GM19324 (cell line): Measurements from ENCODE around the gene C11orf24.

Source experiments
- ATAC-seq: cut with Tn5 transposase; IDR thresholded peaks from one replicate; pipeline ENCODE4 v1.9.1; 2021; ENCODE audit warnings: mild to moderate bottlenecking, moderate library complexity; ENCODE audit not compliant: unreplicated experiment, low FRiP score

The C11orf24 gene

DNA sequence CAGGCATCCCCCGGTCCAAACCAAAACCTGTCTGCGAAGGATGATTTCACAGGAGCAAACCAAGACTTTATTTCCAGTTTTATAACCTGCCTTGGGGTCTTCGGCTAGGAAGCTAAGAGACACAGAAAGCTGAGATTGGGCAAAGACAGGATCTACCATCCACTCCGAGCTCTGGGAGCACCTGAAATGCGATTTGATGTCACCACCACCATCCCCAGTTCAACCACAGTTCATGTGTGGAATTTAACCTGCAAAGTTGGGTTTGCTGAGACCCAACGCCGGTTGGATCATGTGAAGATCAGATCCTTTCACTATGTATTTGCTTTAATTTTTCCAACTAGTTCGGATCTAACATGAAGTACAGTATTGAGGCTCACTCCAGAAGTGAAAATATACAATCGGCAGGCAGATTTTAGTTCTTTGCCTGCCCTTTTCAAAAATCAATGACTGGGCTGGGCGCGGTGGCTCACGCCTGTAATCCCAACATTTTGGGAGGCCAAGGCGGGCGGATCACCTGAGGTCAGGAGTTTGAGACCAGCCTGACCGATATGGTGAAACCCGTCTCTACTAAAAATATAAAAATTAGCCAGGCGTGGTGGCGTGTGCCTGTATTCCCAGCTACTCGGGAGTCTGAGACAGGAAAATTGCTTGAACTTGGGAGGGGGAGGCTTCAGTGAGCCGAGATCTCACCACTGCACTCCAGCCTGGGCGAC, 1.4 kb upstream of the C11orf24 start:
- no peak for ATAC-seq

DNA sequence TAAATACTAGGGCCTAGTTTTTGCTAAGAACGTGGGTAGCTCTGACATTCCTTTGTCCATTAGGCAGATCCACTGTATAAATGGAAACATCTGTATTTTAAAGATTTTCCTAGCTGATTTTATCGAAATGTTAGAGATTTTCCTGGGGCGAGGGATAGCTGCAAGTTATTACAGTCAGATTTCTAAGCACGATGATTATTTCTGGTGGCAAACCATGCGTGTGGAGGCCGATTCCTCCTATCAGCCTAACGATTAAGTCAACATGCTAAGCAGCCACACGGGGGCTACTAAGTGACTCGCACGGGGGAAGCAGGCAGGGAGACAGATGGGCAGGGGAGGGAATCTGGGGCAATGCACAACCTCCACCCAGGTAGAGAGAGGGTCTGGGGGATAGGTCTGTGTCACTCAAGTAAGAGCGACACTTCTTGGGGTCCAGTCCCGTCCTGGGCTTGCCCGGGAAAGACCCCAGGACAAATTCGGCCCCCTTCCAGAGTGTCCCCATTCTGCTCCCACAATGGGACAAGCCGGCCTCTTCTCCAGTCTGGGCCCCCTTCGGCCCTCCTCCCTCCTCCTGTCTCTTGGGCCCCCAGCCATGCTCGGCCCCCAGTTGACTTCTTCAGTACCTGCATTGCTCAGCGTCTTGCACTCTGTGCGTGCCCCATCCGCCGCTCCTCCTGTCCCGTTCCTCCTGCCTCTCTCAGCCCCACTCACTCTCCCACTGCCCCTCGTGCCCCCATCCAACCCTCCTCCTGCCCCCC, 571 bp downstream of the C11orf24 start:
- peak; percentile 12 for ATAC-seq

DNA sequence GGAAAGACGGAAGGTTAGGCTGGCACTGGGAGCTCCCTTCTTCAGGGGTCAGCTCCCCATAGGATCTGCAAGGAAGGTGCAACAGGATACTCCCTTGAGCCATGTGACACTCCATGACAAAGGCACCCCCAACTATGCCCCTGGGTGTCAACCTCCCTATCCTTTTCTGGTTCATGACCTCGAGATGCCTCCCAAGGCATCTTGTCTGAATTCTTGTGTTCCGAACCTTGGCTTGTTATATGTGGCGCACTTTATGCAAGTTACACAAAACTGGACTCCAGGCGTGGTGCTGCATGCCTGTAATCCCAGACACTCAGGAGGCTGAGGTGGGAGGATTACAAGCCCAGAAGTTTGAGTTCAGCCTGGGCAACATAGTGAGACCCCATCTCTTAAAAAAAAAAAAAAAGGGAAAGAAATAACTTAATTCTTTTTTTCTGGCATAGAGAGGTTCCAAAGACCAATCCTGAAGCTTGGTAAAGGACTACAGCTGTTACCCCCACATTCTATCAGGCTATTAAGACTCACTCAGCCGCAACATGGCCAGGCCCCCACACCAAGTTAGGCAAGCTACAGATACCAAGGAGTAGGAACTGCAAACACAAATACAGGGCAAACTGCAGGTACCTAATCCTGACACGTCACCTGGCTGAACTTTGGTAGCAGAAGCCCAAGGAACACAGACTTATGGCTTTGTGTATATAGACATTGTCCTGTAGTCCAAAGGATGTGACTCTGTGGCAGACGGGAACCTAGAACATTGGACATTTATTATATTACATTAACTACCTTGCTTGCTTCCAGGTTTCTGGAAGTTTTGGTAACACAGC, 1.4 kb downstream of the C11orf24 start:
- ATAC-seq = no peak

DNA sequence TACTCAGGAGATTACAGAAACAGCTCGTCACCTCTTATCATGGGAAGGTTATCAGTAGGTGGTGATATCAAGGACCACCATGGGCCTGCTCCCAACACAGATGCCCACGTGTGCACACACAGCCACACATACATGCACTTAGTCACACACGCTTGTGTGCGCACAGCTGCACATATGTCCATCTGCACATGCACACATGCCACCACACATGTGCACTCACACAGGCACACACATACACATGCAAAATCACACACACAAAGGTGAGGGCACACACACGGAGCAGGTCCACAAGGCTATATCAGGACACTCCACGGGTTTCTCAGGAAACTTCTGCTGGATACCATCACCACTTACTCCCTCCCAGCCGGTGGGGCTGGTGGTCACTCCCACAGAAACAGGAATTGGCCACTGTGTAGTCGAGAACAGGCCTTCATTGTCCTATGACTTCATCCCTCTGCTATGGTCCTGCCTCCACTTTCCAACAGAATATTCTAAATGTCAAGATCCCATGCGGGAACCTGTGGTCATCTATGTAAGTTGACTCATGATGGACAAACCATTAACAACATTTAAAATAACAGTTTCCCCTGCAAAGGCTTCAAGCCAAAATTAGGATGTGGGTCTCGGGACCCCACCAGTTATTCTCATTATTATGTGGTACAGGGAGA, 2.2 kb downstream of the C11orf24 start:
- no peak for ATAC-seq

DNA sequence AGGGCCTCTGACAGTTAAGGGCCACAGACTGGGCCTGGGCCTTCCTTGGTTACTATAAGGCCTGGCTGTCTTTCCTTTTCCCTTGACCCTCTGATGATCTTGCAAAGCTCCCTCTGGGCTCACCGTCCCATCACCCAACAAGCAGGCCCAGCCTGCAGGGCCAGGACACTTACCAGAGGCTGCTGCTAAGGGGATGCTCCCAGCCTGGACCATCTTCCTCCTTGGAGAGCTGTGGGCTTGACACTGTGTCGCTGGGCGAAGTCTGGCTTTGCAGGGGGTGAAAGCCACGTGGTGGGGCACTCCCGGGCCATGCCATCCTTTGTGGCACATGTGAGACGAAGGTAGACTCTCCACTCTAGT, 3.9 kb downstream of the C11orf24 start:
- ATAC-seq = no peak

DNA sequence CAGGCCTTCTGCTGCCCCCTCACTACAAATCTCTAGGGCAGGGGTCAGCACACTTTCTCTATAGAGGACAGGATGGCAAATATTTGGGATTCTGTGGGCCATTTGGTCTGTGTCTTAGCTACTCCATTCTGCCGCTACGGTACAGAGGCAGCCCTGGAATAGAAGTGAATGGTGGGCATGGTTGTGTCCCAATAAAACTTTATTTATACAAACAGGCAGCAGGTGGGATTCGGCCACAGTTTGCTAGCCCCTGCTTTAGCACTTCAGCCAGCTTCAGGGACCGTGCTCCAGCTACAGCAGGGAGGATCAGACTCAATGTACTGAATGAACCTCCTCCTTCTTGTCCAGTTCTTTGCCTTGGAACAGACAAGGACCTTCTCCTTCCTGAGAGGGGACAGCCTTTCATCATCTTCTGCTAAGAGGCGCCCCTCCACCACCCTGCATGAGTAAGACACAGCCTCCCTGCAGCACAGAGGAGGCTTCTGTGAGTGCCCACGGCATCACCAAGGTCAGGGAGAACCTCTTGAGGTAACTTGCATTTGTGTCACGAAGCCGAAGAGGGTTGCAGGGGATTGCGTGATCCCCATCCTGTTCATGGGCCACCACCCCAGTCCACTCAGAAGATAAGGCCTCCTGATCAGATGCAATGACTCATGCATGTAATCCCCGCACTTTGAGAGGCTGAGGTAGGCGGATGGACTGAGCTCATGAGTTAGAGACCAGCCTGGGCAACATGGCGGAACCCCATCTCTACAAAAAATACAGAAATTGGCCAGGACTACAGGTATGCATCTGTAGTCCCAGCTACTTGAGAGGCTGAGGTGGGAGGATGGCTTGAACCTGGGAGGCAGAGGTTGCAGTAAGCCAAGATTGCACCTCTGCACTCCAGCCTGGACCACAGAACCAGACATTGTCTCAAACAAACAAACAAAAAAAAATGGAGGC, 4.6 kb downstream of the C11orf24 start:
- no peak for ATAC-seq

DNA sequence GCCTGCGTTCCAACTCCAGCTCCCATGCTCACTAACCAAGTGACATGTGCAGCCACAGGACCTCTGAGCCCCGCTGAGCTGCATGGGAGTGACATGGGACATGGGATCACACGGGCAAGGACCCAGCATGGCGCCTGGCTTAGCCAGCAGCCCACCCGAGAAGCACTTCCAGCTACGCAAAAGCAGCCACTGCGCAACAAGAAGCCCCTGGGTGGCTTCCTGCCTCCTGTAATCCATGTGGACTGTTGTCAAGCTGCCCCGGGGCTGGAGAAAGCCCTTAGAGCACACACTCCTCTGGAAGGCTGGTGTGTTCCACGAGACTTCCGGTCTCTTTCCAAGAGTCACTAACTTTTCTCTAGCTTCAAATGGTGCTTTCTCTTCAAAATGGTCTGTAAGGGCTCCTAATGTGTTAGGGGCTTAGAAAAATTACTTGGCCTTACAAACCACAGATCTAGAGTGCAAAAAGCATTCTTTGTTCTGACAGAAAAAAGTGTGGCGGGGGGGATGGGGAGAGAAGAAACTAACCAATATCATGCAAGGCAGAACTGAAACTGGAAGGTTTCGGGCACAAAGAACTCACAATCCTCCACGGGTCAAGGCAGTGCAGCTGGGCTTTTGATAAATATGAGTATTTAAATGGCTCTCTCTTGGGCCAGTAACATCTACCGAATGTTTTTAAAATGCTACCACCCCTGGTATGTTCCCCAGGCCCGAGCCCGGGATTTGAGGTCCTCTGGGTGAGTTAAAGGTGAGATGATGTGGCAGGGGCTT, 5.5 kb downstream of the C11orf24 start:
- peak; percentile 58 for ATAC-seq

DNA sequence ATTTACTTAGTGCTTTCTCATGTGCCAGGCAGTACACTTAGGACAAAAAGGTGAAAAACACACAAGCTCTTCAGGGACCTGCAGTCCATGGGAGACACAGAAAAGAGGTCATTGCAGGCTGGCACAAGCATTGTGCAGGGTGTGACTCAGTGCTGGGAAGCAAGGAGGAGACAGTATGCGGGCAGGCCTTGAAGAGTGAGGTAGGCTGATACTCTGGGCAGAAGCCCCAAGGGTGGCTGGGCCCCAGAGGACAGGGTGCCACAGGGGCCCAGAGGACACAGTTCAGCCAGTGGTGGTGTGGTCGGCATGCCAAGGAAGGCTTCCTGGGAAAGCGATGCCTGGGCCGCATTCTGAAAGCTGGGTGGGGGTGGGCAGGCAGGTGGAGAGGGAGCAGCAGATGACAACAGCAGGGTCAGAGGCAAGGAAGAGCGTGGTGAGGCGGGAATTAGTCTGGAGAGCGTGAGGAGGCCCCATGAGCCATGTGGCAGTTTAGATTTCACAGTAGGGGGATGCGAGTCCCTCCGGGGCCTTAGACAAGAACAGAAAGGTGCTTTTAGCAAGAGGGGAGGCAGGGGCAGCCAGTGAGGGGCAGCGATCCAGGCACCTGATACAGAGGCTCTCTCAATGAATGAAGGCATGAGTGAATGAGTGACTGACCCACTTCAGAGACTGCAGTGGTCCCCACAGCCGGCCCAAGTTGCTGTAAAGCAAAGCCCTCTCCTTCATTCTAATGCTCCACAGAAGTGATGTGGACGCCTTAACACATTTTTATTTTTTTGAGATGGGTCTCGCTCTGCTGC, 6.8 kb downstream of the C11orf24 start:
- ATAC-seq = no peak

DNA sequence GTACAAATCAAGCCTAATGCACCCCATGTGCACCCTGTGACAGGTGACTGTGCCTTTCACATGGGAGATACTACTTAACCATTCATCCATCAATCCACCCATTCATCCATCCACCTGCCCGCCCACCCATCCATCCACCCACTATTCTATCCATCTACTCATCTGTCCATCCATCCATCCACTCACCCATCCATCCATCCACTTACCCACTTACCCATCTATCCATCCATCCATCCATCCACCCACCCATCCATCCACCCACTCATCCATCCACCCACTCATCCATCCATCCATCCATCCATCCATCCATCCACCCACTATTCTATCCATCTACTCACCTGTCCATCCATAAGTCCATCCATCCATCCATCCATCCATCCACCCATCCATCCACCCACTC, 7.5 kb downstream of the C11orf24 start:
- ATAC-seq = no peak

DNA sequence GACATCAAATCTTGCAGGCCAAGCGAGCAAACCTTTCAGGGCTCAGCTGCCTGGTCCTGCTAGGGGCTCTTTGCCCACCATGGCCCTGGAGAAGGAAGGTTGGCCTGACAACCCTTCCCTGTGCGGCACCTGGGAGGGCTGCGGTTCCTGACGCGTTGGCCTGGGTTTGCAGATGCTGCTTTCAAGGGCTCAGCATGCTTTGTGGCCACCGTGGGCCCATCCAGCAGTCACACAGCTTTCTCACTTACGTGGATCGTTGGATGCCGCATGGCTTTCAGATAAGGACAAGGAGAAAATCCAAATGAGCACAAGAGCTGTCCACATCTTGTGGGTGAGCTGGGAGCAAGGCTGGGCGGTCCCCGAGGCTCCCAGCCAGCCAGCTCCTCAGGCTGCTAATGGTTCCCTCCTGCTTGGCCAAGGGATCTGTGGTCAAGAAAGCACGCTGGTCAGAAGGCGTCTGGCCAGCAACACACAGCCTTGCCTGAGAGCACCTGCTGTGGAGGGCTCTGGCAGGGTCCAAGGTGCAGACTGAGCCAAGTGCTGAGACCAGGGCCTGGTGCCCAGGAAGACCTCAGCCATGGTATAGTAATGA, 8.2 kb downstream of the C11orf24 start:
- no peak for ATAC-seq

DNA sequence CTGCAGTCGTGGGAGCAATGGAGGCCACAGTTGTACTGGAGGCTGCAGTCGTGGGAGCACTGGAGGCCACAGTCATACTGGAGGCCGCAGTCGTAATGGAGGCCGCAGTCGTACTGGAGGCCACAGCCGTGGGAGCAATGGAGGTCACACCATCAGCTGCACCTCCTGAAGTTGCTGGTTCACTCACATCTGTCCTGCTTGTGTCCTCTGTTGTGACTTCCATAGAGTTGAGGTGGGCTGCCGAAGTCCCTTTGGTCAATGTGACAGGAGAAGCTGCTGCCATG, 9.3 kb downstream of the C11orf24 start:
- ATAC-seq = no peak

DNA sequence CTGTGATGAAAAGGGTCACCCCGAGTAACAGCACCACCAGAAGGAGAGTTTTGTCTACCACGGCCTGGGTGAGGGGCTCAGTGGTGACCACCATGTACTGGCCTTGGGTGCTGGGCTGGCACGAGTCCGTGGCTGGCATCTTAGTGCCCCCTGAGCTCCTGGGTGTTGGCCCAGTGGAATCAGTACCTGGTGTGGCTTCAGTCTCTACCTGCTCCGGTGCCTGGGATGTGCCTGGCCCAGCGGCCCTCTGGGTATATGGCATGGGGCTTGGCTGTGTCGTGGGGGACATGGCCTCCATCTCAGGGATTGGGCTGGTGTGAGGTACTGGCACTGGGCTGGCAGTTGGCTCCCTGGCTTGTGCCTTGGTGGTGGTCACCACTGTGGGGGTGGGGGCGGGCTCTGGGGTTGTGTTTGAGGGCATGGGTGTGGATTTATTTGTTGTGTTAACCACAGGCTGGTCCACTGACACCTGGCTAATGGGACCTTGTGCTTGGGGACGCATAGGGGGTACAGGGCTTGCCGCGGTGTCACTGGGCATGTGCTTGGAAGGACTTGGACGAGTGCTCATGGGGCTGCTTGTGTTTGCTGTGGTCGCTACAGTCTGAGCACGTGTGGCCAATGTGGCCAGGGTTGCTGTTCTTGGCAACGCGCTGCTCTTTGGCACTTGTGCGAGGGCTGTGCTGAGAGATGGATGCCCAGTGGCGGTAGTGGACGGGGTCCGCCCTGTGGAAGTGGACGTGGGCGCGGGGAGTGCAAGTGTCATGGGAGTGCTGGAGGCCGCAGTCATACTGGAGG, 9.8 kb downstream of the C11orf24 start:
- no peak for ATAC-seq

DNA sequence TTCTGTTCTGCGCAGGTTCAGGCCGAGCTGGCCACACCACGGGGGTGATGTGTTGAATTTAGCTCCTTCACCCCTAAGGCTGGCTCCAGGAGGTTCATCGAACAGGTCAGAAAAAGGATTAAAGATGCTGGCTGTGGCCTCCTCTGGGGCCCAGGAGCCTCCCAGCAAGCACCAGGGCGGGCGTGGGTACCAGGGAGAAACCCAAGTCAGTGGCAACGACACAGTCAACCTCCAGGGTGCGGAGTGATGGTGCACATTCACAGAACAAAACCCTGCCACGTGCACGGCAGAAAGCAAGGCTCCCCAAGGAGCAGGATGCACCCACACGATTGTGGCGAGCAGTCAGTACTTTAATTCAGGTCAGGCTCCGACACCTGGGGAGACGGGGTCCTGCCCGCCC, 10.8 kb downstream of the C11orf24 start:
- no peak for ATAC-seq

DNA sequence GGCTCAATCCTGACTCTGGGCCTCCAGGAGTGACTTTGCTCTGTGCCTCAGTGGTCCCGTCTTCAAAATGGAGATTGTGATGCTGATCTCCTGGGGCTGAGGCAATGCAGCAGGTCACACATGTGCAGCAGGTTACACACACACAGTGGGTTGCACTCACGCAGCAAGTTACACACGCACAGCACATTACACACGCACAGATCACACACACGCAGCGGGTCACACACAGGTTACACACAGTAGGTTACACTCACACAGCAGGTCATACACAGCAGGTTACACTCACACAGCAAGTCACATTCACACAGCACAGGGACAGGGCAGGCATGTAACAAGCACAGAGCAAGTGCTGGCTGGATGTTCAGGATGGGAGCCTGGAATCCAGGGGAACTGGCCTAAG, 11.3 kb downstream of the C11orf24 start:
- ATAC-seq = no peak

DNA sequence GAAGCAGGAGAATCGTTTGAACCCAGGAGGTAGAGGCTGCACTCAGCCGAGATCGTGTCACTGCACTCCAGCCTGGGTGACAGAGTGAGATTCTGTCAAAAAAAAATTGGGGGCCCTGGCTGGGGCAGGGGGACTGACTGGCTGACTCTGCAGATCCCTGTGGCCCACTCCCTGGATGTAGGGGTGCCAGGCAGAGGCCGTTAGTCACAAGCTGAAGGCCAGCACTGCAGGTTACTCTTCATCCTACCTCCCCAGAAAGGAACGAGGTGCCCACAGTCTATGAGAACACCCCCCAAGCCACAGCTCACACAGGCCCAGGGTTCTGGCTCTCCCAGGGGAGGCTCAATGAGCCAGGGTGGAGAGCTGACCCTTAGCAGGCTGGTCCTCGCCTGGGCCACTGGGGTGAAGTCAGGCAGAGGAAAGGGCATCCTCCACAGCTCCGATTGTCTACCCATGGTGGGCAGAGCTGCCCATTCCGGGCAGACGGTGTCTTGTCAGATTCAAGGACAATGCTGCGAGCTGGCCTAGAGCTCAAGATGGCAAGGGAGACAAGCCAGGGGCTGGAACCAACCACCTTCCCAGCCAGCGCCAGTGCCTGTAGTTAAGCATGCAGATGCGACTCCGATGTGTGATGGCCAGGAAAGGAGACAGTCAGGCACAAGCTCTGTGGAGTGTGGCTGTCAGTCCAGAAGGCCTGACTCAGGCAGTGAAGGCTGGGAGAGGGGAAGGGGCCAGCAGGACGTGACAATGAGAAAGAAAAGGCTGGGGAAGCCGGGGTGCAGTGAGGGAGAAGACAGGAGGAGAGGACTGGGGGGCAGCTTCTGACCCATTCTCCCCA, 12.4 kb downstream of the C11orf24 start:
- no peak for ATAC-seq

DNA sequence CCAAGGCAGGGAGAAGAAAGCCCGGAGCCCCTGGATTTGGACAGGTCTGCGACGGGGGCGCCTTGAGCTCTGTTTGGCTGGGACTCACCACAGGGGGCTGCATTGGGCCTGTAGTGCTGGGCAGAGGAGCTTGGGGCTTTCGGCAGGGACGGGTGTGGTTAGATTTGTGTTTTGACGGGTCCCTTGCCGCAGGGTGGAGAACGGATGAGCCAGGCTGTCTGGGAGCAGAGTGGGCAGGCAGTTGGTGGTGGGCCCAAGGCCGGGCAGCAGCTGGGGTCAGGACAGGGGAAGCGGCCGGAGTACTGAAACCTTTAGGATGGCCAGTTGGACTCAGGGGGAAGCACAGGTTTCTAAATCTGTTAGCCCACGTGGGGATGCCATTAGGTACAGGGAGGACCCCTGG, 13.4 kb downstream of the C11orf24 start:
- no peak for ATAC-seq
